K562 (cell line): ENCODE data around the gene PRRC2B. TPM values are rescaled to one million over a fixed set of nuclear protein-coding genes. Genes with fewer than 3 reads are reported as not detected.
A peak's percentile ranks its signal among the peaks of the same experiment; 100 is the strongest.

Experiments used
- CBX1 ChIP-seq: sonication (generic); IDR thresholded peaks from 2 replicates; pipeline ENCODE4 v1.6.1; 2016; ENCODE audit warnings: antibody characterized with exemption, low read depth, mild to moderate bottlenecking
- CBX5 ChIP-seq: IDR thresholded peaks from 2 replicates; pipeline ENCODE4 v1.6.1; 2014; ENCODE audit warnings: low read depth, borderline replicate concordance
- GTF2E2 ChIP-seq: fragments of 200-800 bp; sonication (Bioruptor generic); IDR thresholded peaks from 2 replicates; pipeline ENCODE4 v1.6.1; 2016; ENCODE audit warnings: missing genetic modification characterization, missing compliant biosample characterization
- MGA ChIP-seq: fragments of 450-650 bp; IDR thresholded peaks from 2 replicates; pipeline ENCODE4 v1.6.1; 2016; ENCODE audit warnings: mild to moderate bottlenecking, moderate library complexity
- ZNF407 ChIP-seq: fragments of 450-650 bp; IDR thresholded peaks from 2 replicates; pipeline ENCODE4 v1.6.1; 2016; ENCODE audit warnings: low read depth
- ZNF583 ChIP-seq: fragments of 250-450 bp; sonication (Bioruptor Pico); IDR thresholded peaks from 2 replicates; pipeline ENCODE4 v1.4.0; 2020
- ZNF717 ChIP-seq: fragments of 250-450 bp; sonication (Bioruptor Pico); IDR thresholded peaks from 2 replicates; pipeline ENCODE4 v1.5.0; 2021
- ZNF780A ChIP-seq: fragments of 250-450 bp; sonication (Bioruptor Pico); IDR thresholded peaks from 2 replicates; pipeline ENCODE4 v1.5.0; 2021; ENCODE audit warnings: mild to moderate bottlenecking
- polyA plus RNA-seq, 8 experiments: library from polyadenylated mRNA; depleted of rRNA in 4 of 8; stranded (reverse) in 5 of 8; unstranded in 3 of 8; fragments of >200 nt; fragmentation: Nextera tagmentation in 2 of 8; fragmentation: Illumina TruSeq in 1 of 8; extraction: Ambion mirVana in 2 of 8; extraction: Trizol in 1 of 8; gene quantifications; 2 replicates each; pipeline versions ENCODE4 v1.2.1 to v1.2.3, GENCODE V29; 2011 to 2014; ENCODE audit warnings: inconsistent platforms in 1 of 8, missing spikeins in 1 of 8
- total RNA-seq, 7 experiments: library from RNA; depleted of rRNA in 6 of 7; stranded (reverse); fragments of >200 nt in 6 of 7; fragmentation: Illumina TruSeq in 2 of 7; extraction: Trizol in 2 of 7; gene quantifications; 2 replicates each; pipeline versions ENCODE4 v1.2.1 to v1.2.3, GENCODE V29; 2011 to 2021; ENCODE audit warnings: low replicate concordance in 1 of 7

Gene PRRC2B
- total and polyA plus RNA-seq, 9 of the 15 experiments (the other 6 are each of a cell fraction or from before 2014, with no cell fraction given) = 0.34 to 125 (median 30.9) TPM

GRCh38 chr9:131502781-131503625, 109.1 kb downstream of the PRRC2B start, which contains the start of gene POMT1 (continued):
- TF ChIP-seq ZNF583 (no peak), GTF2E2 (no peak), ZNF780A (no peak), CBX1 (peak; percentile 85; the same call in 1 of the 2 replicates), ZNF407 (no peak), ZNF717 (CRISPR knock-in tag) (no peak), MGA (peak; percentile 80; the same call in 1 of the 2 replicates), CBX5 (no peak)
